ENCODE data around the gene TTC7B. TPM values are rescaled to one million over a fixed set of nuclear protein-coding genes. Genes with fewer than 3 reads are reported as not detected.

Gene TTC7B
- total and polyA plus RNA-seq, 2 of the 8 experiments (the other 6 are each of a cell fraction or from before 2014, with no cell fraction given), result 23.7 to 34.0 TPM

DNA sequence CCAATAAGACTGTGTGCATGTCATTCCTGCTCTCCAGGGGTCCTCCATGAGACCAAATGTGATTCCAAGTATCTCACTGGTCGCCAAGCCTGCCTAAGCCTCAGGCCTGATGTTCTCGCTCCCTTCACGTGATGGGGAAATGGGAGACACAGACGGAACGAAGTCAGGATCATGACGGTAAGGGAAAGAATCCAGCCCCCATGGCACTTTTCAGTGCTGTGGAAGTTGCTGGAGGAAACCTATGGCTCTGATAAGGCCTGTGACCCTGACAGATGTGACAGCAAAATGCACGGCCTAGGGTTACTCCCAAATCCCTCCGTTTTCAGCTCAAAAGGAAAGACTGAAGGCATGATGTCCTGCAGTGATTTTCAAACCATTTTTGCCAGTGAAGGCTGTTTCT is 234.5 kb downstream of the TTC7B start:
- no peak overlapping the region for H4K5ac ChIP-seq (ENCODE audit: insufficient read length, low read depth, low read length)
- H3K9ac ChIP-seq (replicated peaks in 1 of 4; ENCODE audit: extremely low read depth in 1 of 4, low read depth in 3 of 4, low read length in 3 of 4), result no peak overlapping the region
- no peaks in the 10 kb centered on the region for H3K36me3 ChIP-seq (ENCODE audit: control insufficient read depth in 2 of 4, insufficient read depth in 4 of 4, low read length in 3 of 4)
- no peak overlapping the region for H2AFZ ChIP-seq (ENCODE audit: low read length)
- ChIA-PET POLR2A (ENCODE audit: partially characterized antibody) (no interaction called here), CTCF (ENCODE audit: partially characterized antibody) (interaction anchor here (1.4 to 1.6 kb wide), 2 partner anchors 9 to 63 kb away, joined by 4 to 5 read pairs; no protein-coding TSS in a partner anchor)
- no peaks in the 10 kb centered on the region for H3K9me3 ChIP-seq (ENCODE audit: insufficient read depth in 2 of 2, low read depth in 1 of 2, low read length in 1 of 2)
- no peak overlapping the region for H2BK5ac ChIP-seq (ENCODE audit: low read depth, low read length)
- no peak overlapping the region for H3K56ac ChIP-seq (replicated peaks; ENCODE audit: insufficient read length, low read depth, low read length)
- no peaks in the 10 kb centered on the region for H3K23me2 ChIP-seq (ENCODE audit: low read depth, low read length)
- H3K27ac ChIP-seq (ENCODE audit: low read depth, low read length), result no peak overlapping the region
- WGBS, 2 experiments (ENCODE audit: extremely low coverage in 1 of 2, insufficient coverage in 1 of 2, insufficient read length in 1 of 2, insufficient replicate concordance in 2 of 2, low coverage in 1 of 2, low lambda C conversion rate in 2 of 2, missing lambda C conversion rate in 1 of 2), result 95% methylated on average over 8 of the region's 8 CpGs; no CpG with 5 or more reads in 1 of the 2 experiments
- no peak overlapping the region for H2BK120ac ChIP-seq (replicated peaks; ENCODE audit: low read depth, low read length)
- no peak overlapping the region for H2BK15ac ChIP-seq (ENCODE audit: low read length)
- no peak overlapping the region for H3K4me2 ChIP-seq (ENCODE audit: insufficient read depth in 1 of 2, low read depth in 2 of 2, low read length in 2 of 2)
- H2AK5ac ChIP-seq (ENCODE audit: low read depth, low read length), result no peak overlapping the region
- H3K79me2 ChIP-seq (ENCODE audit: control insufficient read depth in 1 of 2, insufficient read depth in 2 of 2, low read length in 2 of 2), result no peaks in the 10 kb centered on the region
- no peak overlapping the region for H3K4me3 ChIP-seq (ENCODE audit: extremely low read depth in 1 of 4, insufficient read depth in 2 of 4, low read depth in 3 of 4, low read length in 4 of 4)
- H2BK12ac ChIP-seq (ENCODE audit: low read depth, low read length), result no peak overlapping the region
- H3K4ac ChIP-seq (replicated peaks; ENCODE audit: insufficient read length, low read depth, low read length), result no peak overlapping the region
- H2BK20ac ChIP-seq (ENCODE audit: low read length), result no peak overlapping the region
- no peak overlapping the region for H3K23ac ChIP-seq (ENCODE audit: insufficient read length)
- TF ChIP-seq, protein P1, sequence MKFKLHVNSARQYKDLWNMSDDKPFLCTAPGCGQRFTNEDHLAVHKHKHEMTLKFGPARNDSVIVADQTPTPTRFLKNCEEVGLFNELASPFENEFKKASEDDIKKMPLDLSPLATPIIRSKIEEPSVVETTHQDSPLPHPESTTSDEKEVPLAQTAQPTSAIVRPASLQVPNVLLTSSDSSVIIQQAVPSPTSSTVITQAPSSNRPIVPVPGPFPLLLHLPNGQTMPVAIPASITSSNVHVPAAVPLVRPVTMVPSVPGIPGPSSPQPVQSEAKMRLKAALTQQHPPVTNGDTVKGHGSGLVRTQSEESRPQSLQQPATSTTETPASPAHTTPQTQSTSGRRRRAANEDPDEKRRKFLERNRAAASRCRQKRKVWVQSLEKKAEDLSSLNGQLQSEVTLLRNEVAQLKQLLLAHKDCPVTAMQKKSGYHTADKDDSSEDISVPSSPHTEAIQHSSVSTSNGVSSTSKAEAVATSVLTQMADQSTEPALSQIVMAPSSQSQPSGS (IDR thresholded peaks at IDR 0.05; ENCODE audit: low read length), result no peak
- TF ChIP-seq KDM1A (IDR thresholded peaks at IDR 0.05; ENCODE audit: borderline replicate concordance, low read length), result no peak
- no peak for TF ChIP-seq SIX5 (IDR thresholded peaks at IDR 0.05; ENCODE audit: low read depth, low read length)
- no peak for TF ChIP-seq SAP30 (IDR thresholded peaks at IDR 0.05; ENCODE audit: insufficient read depth, insufficient replicate concordance, low read length)
- no peak for TF ChIP-seq CTBP2 (IDR thresholded peaks at IDR 0.05; ENCODE audit: borderline replicate concordance, insufficient read depth, insufficient read length, low read length)
- TF ChIP-seq GABPA (IDR thresholded peaks at IDR 0.05; ENCODE audit: borderline replicate concordance, insufficient read depth, low read length), result no peak
- TF ChIP-seq CBX8 (IDR thresholded peaks at IDR 0.05; ENCODE audit: borderline replicate concordance, low read depth, low read length), result no peak
- TF ChIP-seq EZH2 (IDR thresholded peaks at IDR 0.05; ENCODE audit: low read depth, low read length, severe bottlenecking), result no peak
- TF ChIP-seq, protein P2, sequence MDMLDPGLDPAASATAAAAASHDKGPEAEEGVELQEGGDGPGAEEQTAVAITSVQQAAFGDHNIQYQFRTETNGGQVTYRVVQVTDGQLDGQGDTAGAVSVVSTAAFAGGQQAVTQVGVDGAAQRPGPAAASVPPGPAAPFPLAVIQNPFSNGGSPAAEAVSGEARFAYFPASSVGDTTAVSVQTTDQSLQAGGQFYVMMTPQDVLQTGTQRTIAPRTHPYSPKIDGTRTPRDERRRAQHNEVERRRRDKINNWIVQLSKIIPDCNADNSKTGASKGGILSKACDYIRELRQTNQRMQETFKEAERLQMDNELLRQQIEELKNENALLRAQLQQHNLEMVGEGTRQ (IDR thresholded peaks at IDR 0.05; ENCODE audit: low read length), result no peak
- no peak overlapping the region for H4K91ac ChIP-seq (replicated peaks; ENCODE audit: insufficient read length, low read length)
- H3K14ac ChIP-seq (ENCODE audit: insufficient read length), result no peak overlapping the region
- no peak overlapping the region for H3K18ac ChIP-seq (ENCODE audit: extremely low read depth, low read length)
- FAIRE-seq (no peak), DNase-seq (ENCODE audit: low read depth in 1 of 2, low spot score in 2 of 2) (no peak)
- peaks cover 0 to 10% (median 4%) of the 10 kb centered on the region in 4 experiments; a peak in 5 of 7 replicates for H3K4me1 ChIP-seq (replicated peaks in 1 of 4; ENCODE audit: control insufficient read depth in 3 of 4, insufficient read depth in 4 of 4, low read length in 3 of 4)
- no peaks in the 10 kb centered on the region for H3K79me1 ChIP-seq (ENCODE audit: low read depth, low read length)
- no peaks in the 10 kb centered on the region for H4K20me1 ChIP-seq (replicated peaks in 1 of 2; ENCODE audit: control insufficient read depth in 1 of 2, insufficient read depth in 2 of 2, low read length in 2 of 2)
- H4K8ac ChIP-seq (ENCODE audit: extremely low read depth, insufficient read depth, low read length), result no peak overlapping the region
- no peaks in the 10 kb centered on the region for H3K27me3 ChIP-seq (replicated peaks in 1 of 4; ENCODE audit: control insufficient read depth in 3 of 4, extremely low read depth in 1 of 4, insufficient read depth in 3 of 4, low read length in 3 of 4)
